ENCODE data around the gene HRCT1.
"Not testable (repeated sequence)": the region's sequence is repeated elsewhere in the genome, so short reads cannot be mapped to it uniquely, and the experiment has no call there.

Gene HRCT1

DNA sequence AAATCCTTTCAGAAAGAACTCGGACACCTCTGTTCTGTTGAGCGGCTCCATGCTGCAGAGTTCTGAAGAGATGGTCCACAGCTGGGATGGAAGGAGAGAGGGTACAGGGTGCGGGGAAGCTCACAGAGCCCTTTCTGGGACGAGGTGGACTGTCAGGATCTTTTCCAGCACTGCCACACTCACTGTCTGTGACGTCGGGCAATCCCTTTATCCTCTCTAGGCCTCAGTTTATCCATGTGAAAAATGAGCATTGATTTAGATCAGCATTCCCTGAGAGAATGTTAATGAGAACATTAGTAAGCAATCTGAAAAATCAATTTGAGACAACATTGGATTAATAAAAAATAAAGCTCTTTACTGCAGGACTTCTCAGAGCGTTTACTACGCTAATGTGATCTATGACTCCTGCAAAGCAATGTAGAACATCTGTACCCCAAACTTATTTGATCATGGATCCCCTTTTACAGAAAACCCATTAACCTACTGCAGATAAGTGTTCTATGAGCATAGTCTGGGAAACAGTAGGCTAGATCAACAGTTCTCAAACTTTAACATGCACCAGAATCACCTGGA is 35.6 kb upstream of the HRCT1 start, which contains the start of gene OR13J1:
Gene OR13J1, minus strand, starts transcription at position 51 of the 573 bp plus-strand sequence. Its CDS starts 0 bp downstream, at position 51.
- TF ChIP-seq GATA1 (IDR thresholded peaks at IDR 0.05; ENCODE audit: low read depth, low read length) (no peak), POLR2A (IDR thresholded peaks at IDR 0.05; ENCODE audit: low read length) (no peak)
- DNase-seq: no peak

DNA sequence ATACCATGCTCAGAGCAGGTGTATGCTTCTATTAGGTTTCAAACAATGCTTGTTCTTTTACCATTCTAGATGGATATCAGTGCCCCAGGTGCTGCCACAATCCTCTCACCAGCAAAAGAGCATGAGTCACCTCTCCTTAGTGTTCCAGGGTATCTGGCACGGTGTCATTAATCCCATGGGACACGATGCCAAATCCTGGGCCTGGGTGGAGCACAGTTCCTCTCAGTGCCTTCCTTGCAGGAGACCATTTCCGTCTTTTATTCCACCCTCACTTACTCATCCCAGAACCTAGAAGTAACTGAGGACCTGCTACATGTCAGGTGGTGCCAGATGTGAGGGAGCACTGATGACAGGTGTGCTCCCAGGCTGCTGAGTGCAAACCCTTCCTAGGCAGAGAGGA is 34.5 kb upstream of the HRCT1 start:
- no peak for TF ChIP-seq GATA1 (IDR thresholded peaks at IDR 0.05; ENCODE audit: low read depth, low read length)
- TF ChIP-seq POLR2A (IDR thresholded peaks at IDR 0.05; ENCODE audit: low read length): no peak
- DNase-seq: no peak

DNA sequence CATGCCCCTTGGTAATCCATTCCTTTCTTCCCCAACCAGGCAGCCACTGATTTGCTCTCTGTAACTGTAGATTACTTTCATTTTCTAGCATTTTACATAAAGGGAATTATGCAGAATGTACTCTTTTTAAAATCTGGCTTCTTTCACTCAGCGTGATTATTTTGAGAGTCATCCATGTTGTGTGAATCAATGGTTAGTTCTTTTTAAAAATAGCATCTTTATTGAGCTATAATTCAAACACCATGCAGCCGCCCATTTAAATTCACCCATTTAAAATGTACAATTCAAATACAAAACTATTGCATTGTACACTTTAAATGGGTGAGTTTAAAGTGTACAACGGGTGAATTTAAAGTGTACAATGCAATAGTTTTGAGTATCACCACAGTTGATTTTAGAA is 33.5 kb upstream of the HRCT1 start:
- no peak for TF ChIP-seq GATA1 (IDR thresholded peaks at IDR 0.05; ENCODE audit: low read depth, low read length)
- TF ChIP-seq POLR2A (IDR thresholded peaks at IDR 0.05; ENCODE audit: low read length): no peak
- no peak for DNase-seq

DNA sequence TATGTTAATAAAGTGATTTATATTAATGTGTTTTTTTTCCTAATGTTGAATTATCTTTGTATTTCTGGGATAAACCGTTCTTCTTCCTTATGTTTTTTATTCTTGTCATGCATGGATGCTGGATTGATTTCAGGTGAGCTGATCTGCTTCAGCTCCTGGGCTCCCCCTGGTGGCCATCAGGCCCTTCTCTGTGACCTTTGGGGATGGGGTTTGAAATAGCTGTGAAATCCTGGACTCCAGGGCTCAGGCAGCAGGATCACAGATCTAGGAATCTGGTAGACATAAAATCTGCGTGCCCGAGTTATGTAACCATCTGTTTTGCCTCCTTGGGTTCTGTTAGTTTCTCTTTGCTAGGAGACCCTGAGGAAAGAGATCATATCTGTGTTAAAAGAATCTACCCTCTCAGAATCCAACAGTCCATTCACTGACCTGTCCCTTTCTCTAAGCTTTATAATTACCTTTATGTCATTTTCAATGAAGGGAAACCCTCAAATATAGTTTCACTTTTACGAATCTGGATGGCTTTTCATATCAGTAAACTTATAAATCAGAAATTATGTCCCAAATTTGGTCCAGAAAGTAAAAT is 23.6 kb upstream of the HRCT1 start:
- no peak for TF ChIP-seq GATA1 (IDR thresholded peaks at IDR 0.05; ENCODE audit: low read depth, low read length)
- TF ChIP-seq POLR2A (IDR thresholded peaks at IDR 0.05; ENCODE audit: low read length): no peak
- DNase-seq: peak; percentile 61 to 86

DNA sequence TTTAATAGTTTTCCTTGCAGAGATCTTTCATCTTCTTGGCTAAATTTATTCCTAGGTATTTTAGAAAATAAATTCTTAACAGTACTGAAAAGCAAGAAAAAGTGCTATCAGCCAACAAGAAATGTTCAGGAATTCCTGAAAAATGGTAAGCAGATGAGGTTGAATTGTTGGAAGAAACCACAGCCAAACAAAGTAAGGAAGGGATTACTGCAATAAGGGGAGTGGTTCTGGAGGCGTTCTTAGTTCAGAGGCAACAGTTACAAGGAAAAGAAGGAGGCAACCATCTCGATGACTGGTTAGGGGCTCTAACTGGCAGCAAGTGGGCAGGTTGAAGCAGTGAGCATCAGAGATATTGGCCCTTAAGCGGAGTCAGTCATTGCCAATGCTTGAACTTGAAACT is 23.0 kb upstream of the HRCT1 start:
- TF ChIP-seq GATA1 (IDR thresholded peaks at IDR 0.05; ENCODE audit: low read depth, low read length) (no peak), POLR2A (IDR thresholded peaks at IDR 0.05; ENCODE audit: low read length) (no peak)
- DNase-seq: no peak

DNA sequence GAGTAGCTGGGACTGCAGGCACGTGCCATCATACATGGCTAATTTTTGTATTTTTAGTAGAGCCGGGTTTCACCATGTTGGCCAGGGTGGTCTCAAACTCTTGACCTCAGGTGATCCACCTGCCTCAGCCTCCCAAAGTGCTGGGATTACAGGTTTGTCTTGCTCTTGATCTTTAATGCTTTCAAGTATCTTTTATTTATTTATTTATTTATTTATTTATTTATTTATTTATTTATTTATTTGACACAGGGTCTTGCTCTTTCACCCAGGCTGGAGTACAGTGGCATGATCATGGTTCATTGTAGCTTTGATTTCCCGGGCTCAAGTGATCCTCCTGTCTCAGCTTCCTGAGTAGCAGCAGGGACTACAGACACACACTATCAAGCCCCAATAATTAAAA is 21.1 kb upstream of the HRCT1 start:
- not testable (repeated sequence) for DNase-seq

DNA sequence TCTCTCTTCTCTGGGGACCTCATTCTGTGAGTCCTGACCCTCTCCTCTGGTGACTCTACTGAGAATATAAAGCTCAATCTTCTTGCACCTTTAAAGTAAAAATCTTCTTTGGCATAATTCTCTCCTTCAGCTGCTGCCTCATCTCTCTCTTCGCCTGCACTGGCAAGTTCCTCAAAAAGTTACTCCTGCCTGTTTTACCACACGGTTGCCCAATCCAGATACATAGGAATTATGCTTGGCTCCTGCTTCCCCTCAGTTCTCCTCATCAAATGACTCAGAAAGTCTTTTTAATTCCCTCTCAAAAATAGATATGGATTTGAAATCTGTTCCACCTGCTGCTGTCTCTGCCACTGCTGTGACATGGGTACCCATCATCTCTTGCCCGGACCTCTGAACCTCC is 14.4 kb upstream of the HRCT1 start:
- no peak for DNase-seq
- TF ChIP-seq GATA1 (IDR thresholded peaks at IDR 0.05; ENCODE audit: low read depth, low read length): no peak
- TF ChIP-seq POLR2A (IDR thresholded peaks at IDR 0.05; ENCODE audit: low read length): no peak

DNA sequence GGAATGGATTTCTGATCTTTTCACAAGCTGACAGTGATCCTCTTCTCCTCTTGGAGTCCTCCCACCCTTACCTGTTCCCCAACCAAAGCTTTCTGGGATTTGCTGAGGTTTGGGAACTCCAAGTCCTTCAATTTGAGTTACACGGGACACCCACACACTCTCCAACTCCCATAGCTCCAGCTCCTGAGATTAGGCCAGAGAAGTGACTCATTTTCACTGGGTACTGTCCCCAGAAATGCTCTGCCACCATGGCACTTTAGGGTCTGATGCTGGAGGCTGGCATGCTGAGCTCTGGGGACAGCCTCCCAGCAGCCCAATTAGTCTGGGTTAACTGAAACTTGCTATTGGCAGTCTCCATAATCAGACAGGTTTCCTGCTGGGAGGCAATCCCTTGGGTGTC is 14.0 kb upstream of the HRCT1 start:
- no peak for DNase-seq
- TF ChIP-seq GATA1 (IDR thresholded peaks at IDR 0.05; ENCODE audit: low read depth, low read length) (no peak), POLR2A (IDR thresholded peaks at IDR 0.05; ENCODE audit: low read length) (no peak)

DNA sequence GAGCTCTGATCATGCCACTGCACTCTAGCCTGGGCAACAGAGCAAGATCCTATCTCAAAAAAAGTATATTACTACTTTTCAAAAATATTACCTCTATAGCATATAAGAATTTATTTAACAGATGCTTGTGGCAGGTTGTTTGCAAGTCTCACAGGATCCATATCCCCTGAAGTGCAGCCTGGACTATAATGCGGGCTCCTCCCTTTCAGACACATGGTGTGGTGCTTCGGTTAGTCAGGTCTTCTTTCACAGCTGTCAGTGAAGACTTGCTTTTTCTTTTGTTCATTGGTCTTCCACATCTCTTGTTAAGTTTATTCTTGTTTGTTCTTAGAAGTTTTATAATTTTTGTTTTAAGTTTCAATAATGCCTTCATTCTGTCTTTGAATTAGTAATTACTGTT is 9.4 kb upstream of the HRCT1 start:
- TF ChIP-seq POLR2A (IDR thresholded peaks at IDR 0.05; ENCODE audit: low read length): no peak
- TF ChIP-seq GATA1 (IDR thresholded peaks at IDR 0.05; ENCODE audit: low read depth, low read length): no peak
- DNase-seq: no peak

DNA sequence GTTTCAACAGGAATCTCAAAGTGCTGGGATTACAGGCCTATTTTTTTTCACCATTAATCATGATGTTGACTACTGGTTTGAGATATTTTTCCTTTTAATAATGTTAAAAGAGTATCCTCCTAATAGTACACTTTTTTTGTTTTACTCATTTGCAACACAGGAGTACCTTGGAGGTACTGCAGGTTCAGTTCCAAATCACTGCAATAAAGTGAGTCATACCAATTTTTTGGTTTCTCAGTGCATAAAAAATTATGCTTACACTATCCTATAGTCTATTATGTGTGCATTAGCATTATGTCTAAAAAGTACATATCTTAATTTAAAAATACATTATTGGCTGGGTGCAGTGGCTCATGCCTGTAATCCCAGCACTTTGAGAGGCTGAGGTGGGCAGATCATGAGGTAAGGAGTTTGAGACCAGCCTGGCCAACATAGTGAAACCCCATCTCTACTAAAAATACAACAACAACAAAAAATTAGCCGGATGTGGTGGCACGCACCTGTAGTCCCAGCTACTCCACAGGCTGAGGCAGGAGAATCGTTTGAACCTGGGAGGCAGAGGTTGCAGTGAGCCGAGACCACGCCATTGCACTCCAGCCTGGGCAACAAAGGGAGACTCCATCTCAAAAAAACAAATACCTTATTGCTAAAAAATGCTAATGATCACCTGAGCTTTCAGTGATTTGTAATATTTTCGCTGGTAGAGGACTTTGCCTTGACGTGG is 8.5 kb upstream of the HRCT1 start:
- DNase-seq: not testable (repeated sequence)

DNA sequence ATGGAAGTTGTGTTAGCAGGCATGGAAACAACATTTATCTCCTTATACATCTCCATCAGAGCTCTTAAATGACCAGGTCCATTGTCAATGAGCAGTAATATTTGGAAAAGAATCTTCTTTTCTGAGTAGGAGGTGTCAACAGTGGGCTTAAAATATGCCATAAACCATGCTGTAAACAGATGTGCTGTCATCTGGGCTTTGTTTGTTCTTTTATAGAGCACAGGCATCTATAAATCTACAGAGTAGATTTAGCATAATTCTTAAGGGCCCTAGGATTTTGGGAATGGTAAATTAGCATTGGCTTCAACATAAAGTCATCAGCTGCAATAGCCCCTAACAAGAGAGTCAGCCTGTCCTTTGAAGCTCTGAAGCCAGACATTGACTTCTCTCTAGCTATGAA is 7.7 kb upstream of the HRCT1 start:
- no peak for TF ChIP-seq GATA1 (IDR thresholded peaks at IDR 0.05; ENCODE audit: low read depth, low read length)
- TF ChIP-seq POLR2A (IDR thresholded peaks at IDR 0.05; ENCODE audit: low read length): no peak
- DNase-seq: no peak

DNA sequence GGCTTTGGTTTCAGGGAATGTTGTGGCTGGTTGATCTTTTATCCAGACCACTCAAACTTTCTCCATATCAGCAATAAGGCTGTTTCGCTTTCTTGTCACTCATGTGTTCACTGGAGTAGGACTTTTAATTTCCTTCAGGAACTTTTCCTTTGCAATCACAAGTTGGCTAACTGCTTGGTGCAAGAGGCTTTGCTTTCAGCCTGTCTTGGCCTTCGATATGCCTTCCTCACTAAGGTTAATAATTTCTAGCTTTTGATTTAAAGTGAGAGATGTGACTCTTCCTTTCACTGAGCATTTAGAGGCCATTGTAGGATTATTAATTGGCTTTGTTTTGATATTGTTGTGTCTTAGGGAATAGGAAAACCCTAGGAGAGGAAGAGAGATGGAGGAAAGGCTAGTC is 7.0 kb upstream of the HRCT1 start:
- no peak for DNase-seq
- no peak for TF ChIP-seq GATA1 (IDR thresholded peaks at IDR 0.05; ENCODE audit: low read depth, low read length)
- no peak for TF ChIP-seq POLR2A (IDR thresholded peaks at IDR 0.05; ENCODE audit: low read length)

DNA sequence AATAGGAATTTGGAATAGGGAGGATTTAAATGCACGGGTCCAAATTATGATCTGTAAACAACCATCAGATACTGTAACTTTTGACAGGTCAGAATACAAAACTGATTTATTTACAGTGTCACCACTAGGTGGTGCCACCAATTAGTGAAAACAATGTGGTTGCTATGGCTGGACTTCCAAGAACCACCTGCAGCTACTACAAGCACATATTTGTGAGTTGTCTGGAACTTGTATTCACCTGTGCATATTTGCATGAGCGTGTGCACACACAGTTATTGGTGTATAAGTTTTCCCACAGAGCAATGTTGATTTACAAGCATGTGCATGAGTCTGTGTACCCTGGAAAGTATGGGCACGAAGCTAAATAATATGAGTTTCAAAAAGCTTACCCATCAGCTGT is 3.0 kb upstream of the HRCT1 start:
- TF ChIP-seq POLR2A (IDR thresholded peaks at IDR 0.05; ENCODE audit: low read length) (no peak), GATA1 (IDR thresholded peaks at IDR 0.05; ENCODE audit: low read depth, low read length) (no peak)

DNA sequence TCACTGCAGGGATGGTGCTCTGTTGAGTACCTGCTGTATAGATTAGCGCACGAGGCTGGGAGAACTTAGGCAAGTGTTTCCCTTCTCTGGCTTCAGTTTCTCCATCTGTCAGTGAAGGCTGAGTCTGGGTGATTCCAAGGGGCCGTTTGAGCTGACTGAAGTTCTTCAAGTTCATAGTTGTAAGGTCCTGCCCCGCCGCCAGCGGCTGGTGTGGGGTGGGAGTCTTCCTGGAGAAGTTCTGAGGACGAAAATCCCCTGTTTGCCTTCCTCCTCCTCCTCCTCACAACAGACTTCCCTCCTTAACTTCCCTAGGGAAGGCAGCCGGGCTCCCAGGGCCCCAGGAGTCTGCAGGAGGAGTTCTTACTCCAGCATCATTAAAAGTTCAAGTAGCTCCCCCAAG is 1.7 kb upstream of the HRCT1 start:
- DNase-seq: no peak
- no peak for TF ChIP-seq GATA1 (IDR thresholded peaks at IDR 0.05; ENCODE audit: low read depth, low read length)
- TF ChIP-seq POLR2A (IDR thresholded peaks at IDR 0.05; ENCODE audit: low read length): no peak

More for the DNA sequence above, 3.0 kb upstream of the HRCT1 start:
- DNase-seq: peak; percentile 57 to 74

All from erythroblast (primary cell).